Vagina (tissue), 2 donors: ENCODE data around the gene APOL3.

Source experiments
- POLR2A ChIP-seq, 2 donors: fragments of 450-650 bp; IDR thresholded peaks; one replicate each; pipeline ENCODE4 v1.6.1; 2017; ENCODE audit warnings: antibody characterized with exemption in 2 of 2, mild to moderate bottlenecking in 2 of 2, moderate library complexity in 2 of 2
- POLR2AphosphoS5 ChIP-seq, 2 donors: sonication (generic); formaldehyde crosslinking; IDR thresholded peaks; one replicate each; pipeline ENCODE4 v1.9.0; 2017; ENCODE audit warnings: antibody characterized with exemption in 2 of 2, mild to moderate bottlenecking in 2 of 2, low read depth in 1 of 2; ENCODE audit not compliant: insufficient read depth in 1 of 2
- TF ChIP-seq, protein P1 (sequence below), 3 experiments: fragments of 450-650 bp in 2 of 3; fragments of 200-600 bp in 1 of 3; sonication (generic) in 1 of 3; IDR thresholded peaks; one replicate each; pipeline ENCODE4 v1.5.1; 2017 to 2019; ENCODE audit warnings: antibody characterized with exemption in 3 of 3, mild to moderate bottlenecking in 2 of 3, moderate library complexity in 2 of 3

DNA sequence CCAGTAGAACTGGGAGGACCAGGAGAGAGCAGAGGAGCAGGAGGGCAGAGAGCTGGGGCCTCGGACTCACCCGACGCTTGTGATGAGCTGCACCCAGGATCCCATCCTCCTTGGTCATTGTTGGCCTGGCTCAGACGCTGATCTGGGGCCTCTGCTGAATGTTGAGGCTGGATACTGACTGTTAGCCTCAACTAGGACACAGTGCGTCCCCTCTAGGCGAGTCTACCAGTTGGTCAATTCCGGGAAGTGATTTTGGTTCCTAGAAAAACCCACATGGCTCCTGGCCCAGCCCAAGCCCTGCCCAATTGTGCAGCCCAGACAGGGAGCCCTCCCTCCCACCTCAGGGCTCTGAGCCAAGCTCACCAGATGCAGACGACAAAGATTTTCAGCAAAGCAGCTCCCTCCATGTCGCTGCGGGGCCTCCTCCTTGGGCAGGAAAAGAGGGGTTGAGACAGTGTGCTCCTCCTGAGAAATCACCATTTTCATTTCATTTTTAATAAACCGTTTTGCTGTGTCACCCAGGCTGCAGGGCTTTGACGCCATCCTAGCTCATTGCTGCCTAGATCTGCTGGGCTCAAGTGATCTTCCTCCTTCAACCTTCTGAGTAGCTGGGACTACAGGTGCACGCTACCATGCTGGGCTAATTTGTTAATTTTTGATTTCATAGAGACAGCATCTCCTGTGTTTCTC is 41.2 kb upstream of the APOL3 start, which contains the start of gene APOL4:
- TF ChIP-seq, protein P1, sequence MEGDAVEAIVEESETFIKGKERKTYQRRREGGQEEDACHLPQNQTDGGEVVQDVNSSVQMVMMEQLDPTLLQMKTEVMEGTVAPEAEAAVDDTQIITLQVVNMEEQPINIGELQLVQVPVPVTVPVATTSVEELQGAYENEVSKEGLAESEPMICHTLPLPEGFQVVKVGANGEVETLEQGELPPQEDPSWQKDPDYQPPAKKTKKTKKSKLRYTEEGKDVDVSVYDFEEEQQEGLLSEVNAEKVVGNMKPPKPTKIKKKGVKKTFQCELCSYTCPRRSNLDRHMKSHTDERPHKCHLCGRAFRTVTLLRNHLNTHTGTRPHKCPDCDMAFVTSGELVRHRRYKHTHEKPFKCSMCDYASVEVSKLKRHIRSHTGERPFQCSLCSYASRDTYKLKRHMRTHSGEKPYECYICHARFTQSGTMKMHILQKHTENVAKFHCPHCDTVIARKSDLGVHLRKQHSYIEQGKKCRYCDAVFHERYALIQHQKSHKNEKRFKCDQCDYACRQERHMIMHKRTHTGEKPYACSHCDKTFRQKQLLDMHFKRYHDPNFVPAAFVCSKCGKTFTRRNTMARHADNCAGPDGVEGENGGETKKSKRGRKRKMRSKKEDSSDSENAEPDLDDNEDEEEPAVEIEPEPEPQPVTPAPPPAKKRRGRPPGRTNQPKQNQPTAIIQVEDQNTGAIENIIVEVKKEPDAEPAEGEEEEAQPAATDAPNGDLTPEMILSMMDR (IDR thresholded peaks at IDR 0.05), result no peak
- TF ChIP-seq POLR2A (IDR thresholded peaks at IDR 0.05) (no peak), POLR2AphosphoS5 (IDR thresholded peaks at IDR 0.05; ENCODE audit: insufficient read depth in 1 of 2, low read depth in 1 of 2) (peak in 1 of 2 donors; percentile 9)
